HepG2 (cell line): ENCODE data around the gene PPP2R5B. TPM values are rescaled to one million over a fixed set of nuclear protein-coding genes. Genes with fewer than 3 reads are reported as not detected.

Experiments
- ATAC-seq: fragments of 200-7000 bp; cut with Tn5 transposase; 3 replicates; pipeline ENCODE4 v1.9.1; 2020; ENCODE audit warnings: mild to moderate bottlenecking, moderate library complexity
- BruUV-seq: library from RNA; stranded (reverse); fragments of 400-500 nt; replicated peaks from 2 replicates; lab custom pipeline; 2021; lab: Mats Ljungman, UMichigan
- CTCF ChIA-PET: fragments of 300-600 bp; formaldehyde crosslinking; extraction: SDS; loops from one replicate; lab custom pipeline; 2021; ENCODE audit warnings: low total read pairs, inconsistent platforms, low intra/inter-chr PET ratio; lab: Yijun Ruan, JAX
- POLR2A ChIA-PET: fragments of 350-600 bp; sonication (Branson Sonifier 250); formaldehyde crosslinking; loops from one replicate; lab custom pipeline; 2020; ENCODE audit warnings: antibody characterized with exemption, inconsistent platforms; lab: Yijun Ruan, JAX
- DNase-seq: peaks from one replicate; pipeline ENCODE4 v3.0.0-alpha.2; 2015; ENCODE audit warnings: low spot score
- FAIRE-seq: peaks from 3 replicates; lab custom pipeline; 2011; peaks lifted over from hg19 to GRCh38; lab: Jason Lieb, UNC
- H2AFZ ChIP-seq: one replicate; pipeline ENCODE4 v1.6.1; 2011; ENCODE audit warnings: low read length, inconsistent platforms
- H3K27ac ChIP-seq: fragments of 300-600 bp; 3 replicates; pipeline ENCODE4 v1.8.0; 2011; ENCODE audit warnings: mixed run types, mild to moderate bottlenecking, mixed read lengths, low read length, inconsistent platforms; ENCODE audit not compliant: insufficient read depth; ENCODE audit errors: extremely low read length
- H3K27me3 ChIP-seq, 2 experiments: fragments of 200-600 bp in 1 of 2; 2 replicates in 1 of 2; 3 replicates in 1 of 2; pipeline versions ENCODE4 v1.6.0 to v1.8.0; 2011; ENCODE audit warnings: low read length in 2 of 2, mild to moderate bottlenecking in 2 of 2, moderate library complexity in 2 of 2, inconsistent platforms in 1 of 2; ENCODE audit not compliant: insufficient read depth in 2 of 2, control insufficient read depth in 1 of 2
- H3K36me3 ChIP-seq, 2 experiments: fragments of 200-600 bp in 1 of 2; replicated peaks in 1 of 2; 2 replicates in 1 of 2; 3 replicates in 1 of 2; pipeline versions ENCODE4 v1.5.1 to v1.8.0; 2011; ENCODE audit warnings: low read length in 2 of 2, inconsistent platforms in 1 of 2; ENCODE audit not compliant: insufficient read depth in 2 of 2, control insufficient read depth in 1 of 2
- H3K4me1 ChIP-seq: 2 replicates; pipeline ENCODE4 v1.5.1; 2012; ENCODE audit warnings: low read length, inconsistent platforms; ENCODE audit not compliant: insufficient read depth
- H3K4me2 ChIP-seq: 2 replicates; pipeline ENCODE4 v1.6.0; 2011; ENCODE audit warnings: low read depth, low read length, inconsistent platforms
- H3K4me3 ChIP-seq, 3 experiments: fragments of 200-600 bp in 1 of 3; sonication (generic), shearing (Covaris generic) in 1 of 3; replicated peaks in 1 of 3; 2 replicates each; pipeline ENCODE4 v1.5.1; 2011 to 2016; ENCODE audit warnings: low read length in 3 of 3, inconsistent platforms in 2 of 3, low read depth in 2 of 3, mild to moderate bottlenecking in 2 of 3, control low read depth in 1 of 3, mixed read lengths in 1 of 3; ENCODE audit not compliant: insufficient read depth in 1 of 3
- H3K79me2 ChIP-seq: one replicate; pipeline ENCODE4 v1.6.1; 2011; ENCODE audit warnings: low read length, inconsistent platforms; ENCODE audit not compliant: insufficient read depth
- H3K9ac ChIP-seq: 2 replicates; pipeline ENCODE4 v1.6.0; 2011; ENCODE audit warnings: mild to moderate bottlenecking, low read depth, low read length, inconsistent platforms; ENCODE audit not compliant: insufficient read depth
- H3K9me3 ChIP-seq: 2 replicates; pipeline ENCODE4 v1.5.1; 2012; ENCODE audit warnings: mild to moderate bottlenecking, low read length
- H4K20me1 ChIP-seq: 2 replicates; pipeline ENCODE4 v1.6.0; 2011; ENCODE audit warnings: inconsistent platforms, mild to moderate bottlenecking, low read length, moderate library complexity; ENCODE audit not compliant: insufficient read depth
- ARNTL ChIP-seq: sonication (generic); formaldehyde crosslinking; IDR thresholded peaks from 2 replicates; pipeline ENCODE4 v1.4.0; 2020; ENCODE audit warnings: mild to moderate bottlenecking, missing genetic modification reagents
- CCDC6 ChIP-seq: sonication (generic); formaldehyde crosslinking; IDR thresholded peaks from 2 replicates; pipeline ENCODE4 v1.8.1; 2022; ENCODE audit warnings: mild to moderate bottlenecking, missing genetic modification reagents, moderate library complexity
- CSRNP1 ChIP-seq: sonication (generic); formaldehyde crosslinking; IDR thresholded peaks from 2 replicates; pipeline ENCODE4 v1.8.1; 2023; ENCODE audit warnings: mild to moderate bottlenecking, missing genetic modification reagents
- GATAD2A ChIP-seq: IDR thresholded peaks from 2 replicates; pipeline ENCODE4 v1.6.1; 2016
- HMGXB3 ChIP-seq: sonication (generic); formaldehyde crosslinking; IDR thresholded peaks from 2 replicates; pipeline ENCODE4 v1.4.0; 2020; ENCODE audit warnings: missing genetic modification reagents, borderline replicate concordance
- KDM4B ChIP-seq: sonication (generic); formaldehyde crosslinking; IDR thresholded peaks from 2 replicates; pipeline ENCODE4 v1.4.0; 2020; ENCODE audit warnings: missing genetic modification reagents
- RXRB ChIP-seq: IDR thresholded peaks from 2 replicates; pipeline ENCODE4 v1.6.1; 2016; ENCODE audit warnings: borderline replicate concordance, missing genetic modification reagents, missing compliant biosample characterization
- SALL1 ChIP-seq: sonication (generic); formaldehyde crosslinking; IDR thresholded peaks from 2 replicates; pipeline ENCODE4 v1.8.0; 2022; ENCODE audit warnings: mild to moderate bottlenecking, missing genetic modification reagents
- SRSF4 ChIP-seq: fragments of 200-400 bp; formaldehyde crosslinking; IDR thresholded peaks from one replicate; pipeline ENCODE4 v1.6.1; 2018; ENCODE audit warnings: mild to moderate bottlenecking, low read depth, low read length, moderate library complexity; ENCODE audit not compliant: poor library complexity, severe bottlenecking
- TBL1XR1 ChIP-seq: fragments of 150-350 bp; IDR thresholded peaks from 2 replicates; pipeline ENCODE4 v1.6.1; 2014; ENCODE audit warnings: borderline replicate concordance, low read length; ENCODE audit not compliant: partially characterized antibody
- TP53 ChIP-seq: sonication (generic); formaldehyde crosslinking; conservative IDR thresholded peaks from 2 replicates; pipeline ENCODE4 v1.4.0; 2020; ENCODE audit warnings: missing genetic modification reagents
- ZNF549 ChIP-seq: sonication (generic); formaldehyde crosslinking; IDR thresholded peaks from 2 replicates; pipeline ENCODE4 v1.5.0; 2020; ENCODE audit warnings: missing genetic modification reagents
- ZNF616 ChIP-seq: sonication (generic); formaldehyde crosslinking; IDR thresholded peaks from 2 replicates; pipeline ENCODE4 v1.5.0; 2020; ENCODE audit warnings: low read depth, mild to moderate bottlenecking, missing genetic modification reagents
- ZNF839 ChIP-seq: sonication (generic); formaldehyde crosslinking; IDR thresholded peaks from 2 replicates; pipeline ENCODE4 v1.4.0; 2020; ENCODE audit warnings: missing genetic modification reagents, mild to moderate bottlenecking, borderline replicate concordance
- ZNF879 ChIP-seq: sonication (generic); formaldehyde crosslinking; IDR thresholded peaks from 2 replicates; pipeline ENCODE4 v1.8.1; 2023; ENCODE audit warnings: missing genetic modification reagents
- WGBS: methylation state at CpG from one replicate; pipeline ENCODE4 v1.1.6; 2017; ENCODE audit warnings: low lambda C conversion rate; 5-methylcytosine and 5-hydroxymethylcytosine counted together
- in situ Hi-C: cut with HindIII; loops from 2 replicates; pipeline ENCODE4 v1.10.0; 2017; ENCODE audit warnings: low pct_unique_long_range_greater_than_20kb; ENCODE audit not compliant: extremely low pct_ligation_motif_present
- intact Hi-C: fragments of 100-400 bp; cut with micrococcal nuclease; formaldehyde crosslinking; loops from one replicate; pipeline ENCODE4 v1.10.0; 2022; ENCODE audit not compliant: unreplicated experiment
- polyA plus RNA-seq, 8 experiments: library from polyadenylated mRNA; depleted of rRNA in 3 of 8; stranded (reverse) in 7 of 8; unstranded in 1 of 8; fragments of >200 nt; fragmentation: Illumina TruSeq in 4 of 8; extraction: Trizol in 4 of 8; gene quantifications; 2 replicates each; pipeline versions ENCODE4 v1.2.1 to v1.2.3, GENCODE V29; 2011 to 2016; ENCODE audit warnings: low read depth in 4 of 8, missing spikeins in 1 of 8, mixed read lengths in 1 of 8; ENCODE audit not compliant: insufficient read depth in 1 of 8
- total RNA-seq, 5 experiments: library from RNA; depleted of rRNA; stranded (reverse); fragments of >200 nt; fragmentation: Illumina TruSeq; extraction: Trizol; gene quantifications; 2 replicates each; pipeline ENCODE4 v1.2.3, GENCODE V29; 2016; ENCODE audit warnings: low read depth in 1 of 5
- TF ChIP-seq, protein P1 (sequence below): sonication (generic); formaldehyde crosslinking; IDR thresholded peaks from 2 replicates; pipeline ENCODE4 v1.5.0; 2020; ENCODE audit warnings: missing genetic modification reagents
- TF ChIP-seq, protein P2 (sequence below): sonication (generic); formaldehyde crosslinking; IDR thresholded peaks from 2 replicates; pipeline ENCODE4 v1.4.0; 2020; ENCODE audit warnings: missing genetic modification reagents

Gene PPP2R5B
- total and polyA plus RNA-seq, 2 of the 13 experiments (the other 11 are each of a cell fraction or from before 2014, with no cell fraction given), result 2.3 to 8.3 TPM

- 19% methylated on average over 5 of the region's 5 CpGs for WGBS
- Histone ChIP-seq H3K27ac (no peak overlapping the region), H3K4me1 (no peaks in the 10 kb centered on the region)
These were observed 44.7 kb downstream of the PPP2R5B start for GRCh38 chr11:64969209-64969608.

More at GRCh38 chr11:64969209-64969608, 44.7 kb downstream of the PPP2R5B start:
- no peaks in the 10 kb centered on the region for H3K36me3 ChIP-seq
- POLR2A ChIA-PET, result no interaction called here
- TF ChIP-seq RXRB (CRISPR knock-in tag) (no peak), CCDC6 (CRISPR knock-in tag) (no peak), SALL1 (CRISPR knock-in tag) (no peak), KDM4B (CRISPR knock-in tag) (no peak), ZNF549 (CRISPR knock-in tag) (no peak), TP53 (CRISPR knock-in tag) (no peak), GATAD2A (no peak), ZNF839 (CRISPR knock-in tag) (no peak), ZNF616 (CRISPR knock-in tag) (no peak), CSRNP1 (CRISPR knock-in tag) (no peak), ARNTL (CRISPR knock-in tag) (no peak), HMGXB3 (no peak), ZNF879 (CRISPR knock-in tag) (no peak), SRSF4 (no peak), TBL1XR1 (no peak)
- TF ChIP-seq, protein P1, sequence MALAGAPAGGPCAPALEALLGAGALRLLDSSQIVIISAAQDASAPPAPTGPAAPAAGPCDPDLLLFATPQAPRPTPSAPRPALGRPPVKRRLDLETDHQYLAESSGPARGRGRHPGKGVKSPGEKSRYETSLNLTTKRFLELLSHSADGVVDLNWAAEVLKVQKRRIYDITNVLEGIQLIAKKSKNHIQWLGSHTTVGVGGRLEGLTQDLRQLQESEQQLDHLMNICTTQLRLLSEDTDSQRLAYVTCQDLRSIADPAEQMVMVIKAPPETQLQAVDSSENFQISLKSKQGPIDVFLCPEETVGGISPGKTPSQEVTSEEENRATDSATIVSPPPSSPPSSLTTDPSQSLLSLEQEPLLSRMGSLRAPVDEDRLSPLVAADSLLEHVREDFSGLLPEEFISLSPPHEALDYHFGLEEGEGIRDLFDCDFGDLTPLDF, result no peak
- TF ChIP-seq, protein P2, sequence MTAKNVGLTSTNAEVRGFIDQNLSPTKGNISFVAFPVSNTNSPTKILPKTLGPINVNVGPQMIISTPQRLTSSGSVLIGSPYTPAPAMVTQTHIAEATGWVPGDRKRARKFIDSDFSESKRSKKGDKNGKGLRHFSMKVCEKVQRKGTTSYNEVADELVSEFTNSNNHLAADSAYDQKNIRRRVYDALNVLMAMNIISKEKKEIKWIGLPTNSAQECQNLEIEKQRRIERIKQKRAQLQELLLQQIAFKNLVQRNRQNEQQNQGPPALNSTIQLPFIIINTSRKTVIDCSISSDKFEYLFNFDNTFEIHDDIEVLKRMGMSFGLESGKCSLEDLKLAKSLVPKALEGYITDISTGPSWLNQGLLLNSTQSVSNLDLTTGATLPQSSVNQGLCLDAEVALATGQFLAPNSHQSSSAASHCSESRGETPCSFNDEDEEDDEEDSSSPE (CRISPR knock-in tag), result no peak
- TF ChIP-seq, all 625 proteins: peak for 0
- in situ Hi-C loops (no loop called here), intact Hi-C loops (no loop called here)
- no peak for ATAC-seq
- no peak for DNase-seq
- peaks cover 0 to 3% of the 10 kb centered on the region in 2 experiments; a peak in 1 of 5 replicates for H3K27me3 ChIP-seq
- FAIRE-seq, result no peak
- H3K4me3 ChIP-seq, result no peak overlapping the region
- no peak overlapping the region for H2AFZ ChIP-seq
- CTCF ChIA-PET, result no interaction called here
- no TSS peak for BruUV-seq
- H3K79me2 ChIP-seq, result no peaks in the 10 kb centered on the region
- no peaks in the 10 kb centered on the region for H3K9me3 ChIP-seq
- no peak overlapping the region for H3K9ac ChIP-seq
- no peak overlapping the region for H3K4me2 ChIP-seq
- no peaks in the 10 kb centered on the region for H4K20me1 ChIP-seq
